Osteoblast (primary cell): Measurements from ENCODE around the gene MAP2K5. TPM values are rescaled to one million over a fixed set of nuclear protein-coding genes. Genes with fewer than 3 reads are reported as not detected.

Experiments
- DNase-seq: peaks from one replicate; pipeline ENCODE4 v3.0.0; 2011; ENCODE audit warnings: low spot score, mixed read lengths; ENCODE audit not compliant: insufficient read length; ENCODE audit errors: missing footprints
- H2AFZ ChIP-seq: 2 replicates; pipeline ENCODE4 v1.6.0; 2011; ENCODE audit warnings: mild to moderate bottlenecking, low read length
- H3K27ac ChIP-seq: 2 replicates; pipeline ENCODE4 v1.5.1; 2011; ENCODE audit warnings: mild to moderate bottlenecking, low read depth, low read length, moderate library complexity
- H3K27me3 ChIP-seq: 2 replicates; pipeline ENCODE4 v1.6.0; 2012; ENCODE audit warnings: mild to moderate bottlenecking, control low read depth, inconsistent platforms, low read length, moderate library complexity; ENCODE audit not compliant: insufficient read depth
- H3K36me3 ChIP-seq: 2 replicates; pipeline ENCODE4 v1.5.1; 2011; ENCODE audit warnings: mild to moderate bottlenecking, low read length, control low read depth, moderate library complexity; ENCODE audit not compliant: insufficient read depth
- H3K4me1 ChIP-seq: 2 replicates; pipeline ENCODE4 v1.5.1; 2011; ENCODE audit warnings: mild to moderate bottlenecking, low read length, control low read depth, moderate library complexity; ENCODE audit not compliant: insufficient read depth
- H3K4me2 ChIP-seq: 2 replicates; pipeline ENCODE4 v1.6.0; 2011; ENCODE audit warnings: mild to moderate bottlenecking, low read length; ENCODE audit not compliant: insufficient read depth
- H3K4me3 ChIP-seq: fragments of 200-600 bp; sonication (generic); 3 replicates; pipeline ENCODE4 v1.5.1; 2012; ENCODE audit warnings: mild to moderate bottlenecking, low read length, inconsistent platforms; ENCODE audit not compliant: insufficient read depth
- H3K79me2 ChIP-seq: 2 replicates; pipeline ENCODE4 v1.6.0; 2012; ENCODE audit warnings: mild to moderate bottlenecking, low read length, control low read depth, inconsistent platforms; ENCODE audit not compliant: insufficient read depth
- H3K9me3 ChIP-seq: 2 replicates; pipeline ENCODE4 v1.5.1; 2011; ENCODE audit warnings: low read depth, low read length, control low read depth
- H4K20me1 ChIP-seq: 2 replicates; pipeline ENCODE4 v1.6.0; 2012; ENCODE audit warnings: mild to moderate bottlenecking, low read length, control low read depth; ENCODE audit not compliant: insufficient read depth
- total RNA-seq: library from RNA; depleted of rRNA; stranded (reverse); fragments of >200 nt; gene quantifications from 2 replicates; pipeline ENCODE4 v1.2.3, GENCODE V29; 2012
- TF ChIP-seq, protein P1 (sequence below): IDR thresholded peaks from 2 replicates; pipeline ENCODE4 v1.5.1; 2011; ENCODE audit warnings: mild to moderate bottlenecking, low read depth, low read length, moderate library complexity; ENCODE audit errors: extremely low read depth

The MAP2K5 gene
- total RNA-seq, 1 donor = 10.1 TPM

DNA sequence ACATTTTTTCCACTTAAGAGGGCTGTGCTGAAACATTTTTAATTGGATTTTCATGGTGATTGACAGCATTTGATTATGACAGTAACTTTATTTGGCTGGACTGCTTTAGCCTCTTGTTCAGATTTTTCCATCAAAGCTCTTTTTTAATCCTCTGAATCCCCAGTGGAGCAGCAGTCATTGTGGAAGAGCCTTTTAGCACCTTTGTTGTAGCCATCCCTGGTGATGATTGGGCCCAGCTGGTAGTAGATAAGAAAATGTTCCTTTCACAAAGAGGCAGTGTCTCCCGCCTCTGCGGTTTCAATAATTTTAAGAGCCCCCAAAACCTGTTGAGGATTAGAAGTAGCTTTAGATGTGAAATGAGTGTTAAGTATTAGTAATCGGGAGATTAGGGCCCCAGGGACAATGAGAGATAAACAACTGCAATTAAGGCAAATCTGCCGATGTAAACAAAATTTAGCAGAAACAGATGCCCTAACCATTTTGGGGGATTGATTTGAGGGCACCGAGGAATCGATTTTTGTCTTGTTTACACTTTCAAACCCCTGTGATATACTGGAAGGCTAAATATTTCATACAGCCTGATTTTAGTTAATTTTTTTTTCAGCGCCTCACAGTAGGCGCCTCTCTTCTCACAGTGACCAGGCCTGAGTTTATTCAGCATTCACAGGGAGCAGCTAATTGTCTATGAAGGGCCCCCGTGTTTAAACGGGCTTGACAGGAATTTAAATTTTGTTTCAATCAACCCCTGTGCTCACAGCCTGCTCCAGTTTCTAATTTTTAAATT lies 239.6 kb downstream of the MAP2K5 start:
- TF ChIP-seq, protein P1, sequence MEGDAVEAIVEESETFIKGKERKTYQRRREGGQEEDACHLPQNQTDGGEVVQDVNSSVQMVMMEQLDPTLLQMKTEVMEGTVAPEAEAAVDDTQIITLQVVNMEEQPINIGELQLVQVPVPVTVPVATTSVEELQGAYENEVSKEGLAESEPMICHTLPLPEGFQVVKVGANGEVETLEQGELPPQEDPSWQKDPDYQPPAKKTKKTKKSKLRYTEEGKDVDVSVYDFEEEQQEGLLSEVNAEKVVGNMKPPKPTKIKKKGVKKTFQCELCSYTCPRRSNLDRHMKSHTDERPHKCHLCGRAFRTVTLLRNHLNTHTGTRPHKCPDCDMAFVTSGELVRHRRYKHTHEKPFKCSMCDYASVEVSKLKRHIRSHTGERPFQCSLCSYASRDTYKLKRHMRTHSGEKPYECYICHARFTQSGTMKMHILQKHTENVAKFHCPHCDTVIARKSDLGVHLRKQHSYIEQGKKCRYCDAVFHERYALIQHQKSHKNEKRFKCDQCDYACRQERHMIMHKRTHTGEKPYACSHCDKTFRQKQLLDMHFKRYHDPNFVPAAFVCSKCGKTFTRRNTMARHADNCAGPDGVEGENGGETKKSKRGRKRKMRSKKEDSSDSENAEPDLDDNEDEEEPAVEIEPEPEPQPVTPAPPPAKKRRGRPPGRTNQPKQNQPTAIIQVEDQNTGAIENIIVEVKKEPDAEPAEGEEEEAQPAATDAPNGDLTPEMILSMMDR = no peak
- Histone ChIP-seq H3K79me2 (no peaks in the 10 kb centered on the region), H2AFZ (no peak overlapping the region), H3K4me3 (no peak overlapping the region), H3K4me1 (no peaks in the 10 kb centered on the region), H3K4me2 (no peak overlapping the region), H3K9me3 (no peaks in the 10 kb centered on the region), H3K27ac (no peak overlapping the region), H3K27me3 (no peaks in the 10 kb centered on the region), H4K20me1 (peaks cover 3% of the 10 kb centered on the region), H3K36me3 (no peaks in the 10 kb centered on the region)
- DNase-seq = no peak

DNA sequence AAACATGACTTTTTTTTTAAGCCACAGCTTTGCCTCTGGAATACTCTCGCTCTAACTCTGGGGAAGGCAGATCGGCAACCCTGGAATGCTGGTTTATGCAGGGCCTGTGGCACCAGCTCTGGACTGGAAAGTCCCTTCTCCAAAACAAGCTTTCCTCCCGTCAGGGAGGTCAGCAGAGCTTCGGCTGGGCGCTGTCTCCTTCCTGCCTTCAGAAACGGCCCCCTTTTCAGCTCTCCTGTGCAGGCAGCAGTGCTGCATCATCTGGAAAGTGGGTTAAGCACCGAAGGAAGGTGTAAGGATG lies 240.1 kb downstream of the MAP2K5 start:
- Histone ChIP-seq H3K36me3 (no peaks in the 10 kb centered on the region), H3K4me1 (no peaks in the 10 kb centered on the region), H3K27ac (no peak overlapping the region), H2AFZ (no peak overlapping the region), H4K20me1 (peaks cover 4% of the 10 kb centered on the region), H3K79me2 (no peaks in the 10 kb centered on the region), H3K4me3 (no peak overlapping the region), H3K4me2 (no peak overlapping the region), H3K9me3 (no peaks in the 10 kb centered on the region), H3K27me3 (no peaks in the 10 kb centered on the region)
- TF ChIP-seq, protein P1 = no peak
- DNase-seq = no peak

DNA sequence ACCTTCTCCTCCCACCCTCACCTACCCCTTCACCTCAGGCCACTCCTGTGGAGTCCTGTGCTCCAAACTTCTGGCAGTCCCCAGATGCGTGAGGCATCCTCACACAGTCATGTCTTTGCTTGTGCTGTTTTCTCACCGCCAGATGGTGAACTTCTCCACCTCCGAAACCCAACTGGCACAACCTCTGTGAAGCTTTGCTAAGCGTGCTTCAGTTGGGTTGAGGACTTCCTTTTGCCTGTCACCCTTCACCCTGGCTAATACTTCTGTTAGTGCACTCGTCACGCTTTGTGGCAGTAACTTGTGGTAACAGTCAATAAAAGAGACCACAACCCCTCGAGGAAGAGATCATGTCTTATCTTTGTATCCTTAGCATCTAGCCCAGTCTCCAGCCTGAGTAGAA lies 240.8 kb downstream of the MAP2K5 start:
- Histone ChIP-seq H3K79me2 (no peaks in the 10 kb centered on the region), H3K27ac (no peak overlapping the region), H2AFZ (no peak overlapping the region), H3K4me2 (no peak overlapping the region), H3K4me1 (no peaks in the 10 kb centered on the region), H3K4me3 (no peak overlapping the region), H3K9me3 (no peaks in the 10 kb centered on the region), H4K20me1 (peaks cover 4% of the 10 kb centered on the region), H3K36me3 (no peaks in the 10 kb centered on the region), H3K27me3 (no peaks in the 10 kb centered on the region)
- no peak for DNase-seq
- TF ChIP-seq, protein P1 = no peak

DNA sequence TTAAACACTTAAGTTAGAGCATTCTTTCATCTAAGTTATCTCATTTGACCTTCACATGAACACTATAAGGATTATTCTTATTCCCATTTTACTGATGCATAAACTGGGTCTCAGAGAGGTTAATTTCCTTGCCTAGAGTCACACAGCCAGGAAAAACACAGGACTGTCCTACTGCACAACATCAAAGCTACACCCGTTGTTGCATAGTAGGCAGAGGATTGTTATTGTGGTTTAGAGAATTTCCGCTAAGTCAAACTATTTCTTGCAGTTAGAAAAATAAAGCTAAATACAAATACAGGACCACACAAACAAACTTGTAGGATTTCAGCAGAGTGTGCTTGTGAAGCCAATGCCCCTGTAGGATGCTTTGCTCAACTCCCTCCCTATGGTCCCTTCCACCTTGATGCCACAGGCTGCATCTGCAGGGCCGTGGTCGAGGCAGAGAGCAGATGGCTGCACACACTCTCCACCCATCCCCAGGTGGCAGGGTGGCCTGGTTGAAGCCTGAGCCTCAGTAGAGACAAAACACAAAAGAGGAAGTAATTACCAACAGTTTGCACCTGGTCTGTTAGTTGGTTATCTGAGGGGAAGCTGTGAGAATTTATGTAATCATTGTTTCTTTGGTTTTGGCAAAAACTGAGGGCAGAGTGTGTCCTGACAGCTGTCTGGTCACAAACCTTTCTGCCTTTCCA lies 241.7 kb downstream of the MAP2K5 start:
- Histone ChIP-seq H3K79me2 (no peaks in the 10 kb centered on the region), H3K27me3 (no peaks in the 10 kb centered on the region), H3K36me3 (no peaks in the 10 kb centered on the region), H3K4me3 (no peak overlapping the region), H3K27ac (no peak overlapping the region), H3K4me1 (no peaks in the 10 kb centered on the region), H2AFZ (no peak overlapping the region), H3K4me2 (no peak overlapping the region), H4K20me1 (peaks cover 4% of the 10 kb centered on the region), H3K9me3 (no peaks in the 10 kb centered on the region)
- TF ChIP-seq, protein P1 = no peak
- no peak for DNase-seq
